A673 (cell line): Measurements from ENCODE around the gene AADACL4. TPM values are rescaled to one million over a fixed set of nuclear protein-coding genes. Genes with fewer than 3 reads are reported as not detected.
A peak's percentile ranks its signal among the peaks of the same experiment; 100 is the strongest.

ENCODE experiments used
- BruUV-seq: library from RNA; stranded (reverse); fragments of 400-500 nt; replicated peaks from 2 replicates; lab custom pipeline; 2021; lab: Mats Ljungman, UMichigan
- CTCF ChIA-PET: fragments of 300-600 bp; sonication (Branson Sonifier 250); formaldehyde crosslinking; loops from one replicate; lab custom pipeline; 2022; ENCODE audit warnings: antibody characterized with exemption; lab: Charles Lee
- POLR2A ChIA-PET: fragments of 300-600 bp; sonication (Branson Sonifier 250); formaldehyde crosslinking; loops from one replicate; lab custom pipeline; 2022; ENCODE audit warnings: antibody characterized with exemption; ENCODE audit not compliant: low non-redundant PET; lab: Charles Lee
- DNase-seq: peaks from one replicate; pipeline ENCODE4 v3.0.0-alpha.2; 2015; ENCODE audit warnings: low spot score
- H3K27ac ChIP-seq: fragments of 200-600 bp; sonication (generic); 2 replicates; pipeline ENCODE4 v1.5.1; 2016; ENCODE audit warnings: mixed run types, low read depth, mild to moderate bottlenecking, mixed read lengths, antibody characterized with exemption, low read length; ENCODE audit not compliant: poor library complexity, severe bottlenecking
- H3K27me3 ChIP-seq: fragments of 200-600 bp; sonication (generic); replicated peaks from 2 replicates; pipeline ENCODE4 v1.6.1; 2017; ENCODE audit warnings: mixed run types, low read depth, mild to moderate bottlenecking, mixed read lengths, antibody characterized with exemption, low read length; ENCODE audit not compliant: insufficient read depth, poor library complexity
- H3K36me3 ChIP-seq: fragments of 200-600 bp; sonication (generic); 2 replicates; pipeline ENCODE4 v1.6.1; 2016; ENCODE audit warnings: mixed run types, mild to moderate bottlenecking, mixed read lengths, antibody characterized with exemption, low read length; ENCODE audit not compliant: insufficient read depth, poor library complexity, severe bottlenecking
- H3K4me1 ChIP-seq: fragments of 200-600 bp; sonication (generic); 2 replicates; pipeline ENCODE4 v1.6.1; 2017; ENCODE audit warnings: mixed run types, mild to moderate bottlenecking, mixed read lengths, antibody characterized with exemption, low read length; ENCODE audit not compliant: insufficient read depth, poor library complexity, severe bottlenecking
- H3K4me3 ChIP-seq: fragments of 200-600 bp; sonication (generic); 2 replicates; pipeline ENCODE4 v1.5.1; 2016; ENCODE audit warnings: low read depth, mixed run types, mild to moderate bottlenecking, mixed read lengths, low read length; ENCODE audit not compliant: poor library complexity, severe bottlenecking
- H3K9me3 ChIP-seq: fragments of 200-600 bp; sonication (generic); 2 replicates; pipeline ENCODE4 v1.6.1; 2016; ENCODE audit warnings: mixed run types, low read depth, mild to moderate bottlenecking, mixed read lengths, antibody characterized with exemption, low read length; ENCODE audit not compliant: poor library complexity, severe bottlenecking
- CTCF ChIP-seq: fragments of 300-800, 200-600 bp; sonication (generic); conservative IDR thresholded peaks from 2 replicates; pipeline ENCODE4 v1.5.1; 2017; ENCODE audit warnings: low read depth, mild to moderate bottlenecking, antibody characterized with exemption, low read length, moderate library complexity, mixed read lengths
- EZH2 ChIP-seq: fragments of 200-600 bp; sonication (generic); IDR thresholded peaks from 2 replicates; pipeline ENCODE4 v1.6.1; 2017; ENCODE audit warnings: borderline replicate concordance, low read depth, mild to moderate bottlenecking, mixed read lengths, antibody characterized with exemption, low read length; ENCODE audit not compliant: poor library complexity, severe bottlenecking
- intact Hi-C: fragments of 100-400 bp; cut with micrococcal nuclease; formaldehyde crosslinking; loops from one replicate; pipeline ENCODE4 v1.10.0; 2022; ENCODE audit not compliant: unreplicated experiment
- total RNA-seq: library from RNA; stranded (reverse); gene quantifications from 2 replicates; pipeline ENCODE4 v1.2.3, GENCODE V29; 2021

AADACL4 gene
- total RNA-seq, 1 experiment from 2014 or later, result 0.43 TPM

- BruUV-seq, result TSS peak; percentile 61
- Histone ChIP-seq H3K9me3 (no peaks in the 10 kb centered on the region), H3K27me3 (peaks cover 14% of the 10 kb centered on the region), H3K36me3 (no peaks in the 10 kb centered on the region), H3K4me3 (peak overlapping the region; percentile 63), H3K4me1 (peaks cover 13% of the 10 kb centered on the region), H3K27ac (peak overlapping the region; percentile 89)
- TF ChIP-seq EZH2 (no peak), CTCF (no peak)
- CTCF ChIA-PET, result interaction anchor here (0.6 to 0.7 kb wide), 2 partner anchors 210 to 292 kb away, joined by 5 to 7 read pairs; no protein-coding TSS in a partner anchor
- intact Hi-C loops, result loop anchor here (5.0 to 10.0 kb wide), 2 partner anchors 210 to 343 kb away; no protein-coding TSS in a partner anchor
- no peak for DNase-seq
- POLR2A ChIA-PET, result interaction anchor here (0.5 to 0.7 kb wide), 2 partner anchors 170 to 566 kb away, joined by 4 to 7 read pairs; no protein-coding TSS in a partner anchor
These were observed 26.4 kb upstream of the AADACL4 start for GRCh38 chr1:12617511-12617900.

DNA sequence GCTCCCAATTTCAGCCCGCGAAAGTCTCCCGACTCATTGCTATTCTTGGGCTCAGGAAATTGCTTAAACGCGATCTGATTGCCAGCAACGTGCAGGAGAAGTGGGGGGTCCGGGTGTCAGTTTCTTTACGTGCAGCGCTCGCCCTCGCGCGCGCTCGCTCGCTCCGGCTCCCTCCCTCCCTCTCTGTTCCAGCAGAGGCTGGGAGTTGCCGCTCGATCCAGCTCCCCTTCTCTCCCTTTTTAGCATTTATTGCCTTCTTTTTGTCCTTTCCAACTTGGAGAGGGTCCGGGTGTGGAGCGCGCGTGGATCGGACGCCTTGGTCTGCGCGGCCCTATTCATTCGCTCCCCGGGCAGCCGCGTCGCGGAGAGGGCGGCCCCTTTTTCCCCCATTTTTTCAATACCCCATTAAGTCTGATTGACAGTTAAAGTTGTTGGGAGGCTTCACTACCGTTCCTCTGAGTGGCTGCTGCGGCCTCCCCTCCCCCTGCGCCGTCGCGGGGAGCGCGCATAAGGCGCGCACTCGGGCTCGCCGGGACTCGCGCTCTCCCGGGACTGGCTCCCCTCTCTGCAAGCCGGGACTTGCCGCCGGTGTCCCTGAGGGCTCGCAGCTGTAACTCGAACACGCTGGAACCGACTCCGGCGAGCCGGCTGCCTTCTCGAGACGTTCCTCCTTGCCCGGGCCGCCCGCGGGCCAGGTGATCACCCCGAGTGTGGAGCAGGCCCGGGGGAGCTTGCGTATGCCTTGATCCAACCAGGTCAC lies 25.8 kb upstream of the AADACL4 start, which contains the start of gene DHRS3:
TSS of gene DHRS3 (minus strand) at position 310 of the 760 bp plus-strand sequence. CDS start 862 bp downstream, outside the sequence.
- Histone ChIP-seq H3K9me3 (no peaks in the 10 kb centered on the region), H3K4me1 (peaks cover 13% of the 10 kb centered on the region), H3K4me3 (peak within 1 kb of the TSS; percentile 63), H3K27me3 (peaks cover 14% of the 10 kb centered on the region), H3K36me3 (no peaks in the 10 kb centered on the region), H3K27ac (peak within 1 kb of the TSS; percentile 89)
- intact Hi-C loops, result loop anchor here (2.0 to 10.0 kb wide), 3 partner anchors 211 to 343 kb away; no protein-coding TSS in a partner anchor
- ChIA-PET POLR2A (interaction anchor here (0.5 to 0.7 kb wide), 2 partner anchors 171 to 567 kb away, joined by 4 to 7 read pairs; no protein-coding TSS in a partner anchor), CTCF (interaction anchor here (0.6 to 2.2 kb wide), 4 partner anchors 211 to 343 kb away, joined by 4 to 10 read pairs (median 6); no protein-coding TSS in a partner anchor)
- no TSS peak for BruUV-seq
- TF ChIP-seq EZH2 (no peak), CTCF (no peak)
- DNase-seq, result peak; percentile 88

- no peak for TF ChIP-seq CTCF
- TF ChIP-seq EZH2, result no peak
- intact Hi-C loops, result loop anchor here (2.0 to 10.0 kb wide), 3 partner anchors 211 to 344 kb away; no protein-coding TSS in a partner anchor
- Histone ChIP-seq H3K4me3 (peak overlapping the region; percentile 63), H3K4me1 (peaks cover 13% of the 10 kb centered on the region), H3K27me3 (peaks cover 14% of the 10 kb centered on the region), H3K27ac (peak overlapping the region; percentile 89), H3K9me3 (no peaks in the 10 kb centered on the region), H3K36me3 (no peaks in the 10 kb centered on the region)
- ChIA-PET CTCF (interaction anchor here (1.2 to 2.2 kb wide), 2 partner anchors 304 to 343 kb away, joined by 4 to 10 read pairs; no protein-coding TSS in a partner anchor), POLR2A (no interaction called here)
- DNase-seq, result no peak
- BruUV-seq, result no TSS peak
These were observed 25.3 kb upstream of the AADACL4 start for GRCh38 chr1:12618661-12618964.
